ENCODE data around the gene FLNB.

FLNB gene

DNA sequence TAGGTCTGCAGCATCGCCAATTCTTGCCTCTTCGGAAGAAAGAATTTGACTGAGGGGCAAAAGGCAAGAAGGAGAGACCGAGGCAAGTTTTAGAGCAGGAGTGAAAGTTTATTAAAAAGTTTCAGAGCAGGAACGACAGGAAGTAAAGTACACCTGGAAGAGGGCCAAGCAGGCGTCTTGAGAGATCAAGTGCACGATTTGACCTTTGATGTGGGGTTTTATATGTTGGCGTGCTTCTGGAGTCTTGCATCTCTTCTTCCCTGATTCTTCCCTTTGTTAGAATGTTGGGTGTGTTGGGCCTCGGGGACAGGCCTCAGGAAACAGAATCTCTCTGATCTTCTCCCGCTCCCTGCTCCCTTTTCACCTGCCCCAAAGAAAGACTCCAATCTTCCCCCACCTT is 40.6 kb upstream of the FLNB start:
- no peak for DNase-seq (ENCODE audit: low read depth in 1 of 2, low spot score in 1 of 2)
- TF ChIP-seq JUND (IDR thresholded peaks at IDR 0.05; ENCODE audit: low read depth): no peak
- in situ Hi-C loops (cut with HindIII; ENCODE audit: low pct_unique_long_range_greater_than_20kb, low sequenced_read_pairs): no loop called here

DNA sequence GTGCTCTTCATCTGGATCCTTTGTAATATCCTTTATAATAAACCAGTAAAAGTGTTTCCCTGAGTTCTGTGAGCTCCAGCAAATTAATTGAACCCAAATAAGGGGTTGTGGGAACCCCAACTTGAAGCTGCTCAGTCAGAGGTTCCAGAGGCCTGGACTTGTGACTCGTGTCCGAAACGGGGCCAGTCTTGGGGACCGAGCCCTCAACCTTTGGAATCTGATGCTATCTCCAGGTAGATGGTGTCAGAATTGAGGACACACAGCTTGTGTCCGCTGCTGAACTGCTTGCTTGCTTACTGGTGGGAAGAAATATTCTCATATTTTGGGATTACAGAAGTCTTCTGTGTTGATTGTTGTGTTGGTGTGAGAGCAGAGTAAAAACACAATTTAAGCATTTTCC is 39.7 kb upstream of the FLNB start:
- DNase-seq (ENCODE audit: low read depth in 1 of 2, low spot score in 1 of 2): no peak
- no peak for TF ChIP-seq JUND (IDR thresholded peaks at IDR 0.05; ENCODE audit: low read depth)
- in situ Hi-C loops (cut with HindIII; ENCODE audit: low pct_unique_long_range_greater_than_20kb, low sequenced_read_pairs): no loop called here

DNA sequence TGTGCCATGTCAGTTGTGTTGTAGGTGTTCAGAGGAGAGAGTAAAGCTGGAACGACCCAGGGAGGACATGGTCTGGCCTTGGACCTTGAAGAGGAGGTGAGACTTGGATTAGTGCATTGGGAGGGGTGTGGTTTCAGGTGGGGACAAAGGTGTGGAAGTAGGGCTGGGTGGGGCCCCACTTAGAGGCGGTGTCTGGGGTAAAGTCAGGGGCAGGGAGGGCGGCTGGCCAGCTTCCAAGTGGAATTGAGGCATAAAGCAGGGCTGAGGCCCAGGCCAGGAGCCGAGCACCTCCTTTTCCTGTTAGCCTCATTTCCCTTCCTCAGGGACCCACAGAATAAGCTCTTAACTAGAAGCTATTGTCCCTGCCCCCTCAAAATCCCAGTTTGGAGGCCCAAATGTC is 36.2 kb upstream of the FLNB start:
- DNase-seq (ENCODE audit: low read depth in 1 of 2, low spot score in 1 of 2): no peak
- TF ChIP-seq JUND (IDR thresholded peaks at IDR 0.05; ENCODE audit: low read depth): no peak
- in situ Hi-C loops (cut with HindIII; ENCODE audit: low pct_unique_long_range_greater_than_20kb, low sequenced_read_pairs): no loop called here

- no peak for DNase-seq (ENCODE audit: low read depth in 1 of 2, low spot score in 1 of 2)
- in situ Hi-C loops (cut with HindIII; ENCODE audit: low pct_unique_long_range_greater_than_20kb, low sequenced_read_pairs): no loop called here
- no peak for TF ChIP-seq JUND (IDR thresholded peaks at IDR 0.05; ENCODE audit: low read depth)
Observed at GRCh38 chr3:57972531-57973111, 35.6 kb upstream of the FLNB start.

- in situ Hi-C loops (cut with HindIII; ENCODE audit: low pct_unique_long_range_greater_than_20kb, low sequenced_read_pairs): no loop called here
- TF ChIP-seq JUND (IDR thresholded peaks at IDR 0.05; ENCODE audit: low read depth): no peak
- DNase-seq (ENCODE audit: low read depth in 1 of 2, low spot score in 1 of 2): no peak
Observed at GRCh38 chr3:57973715-57974477, 34.3 kb upstream of the FLNB start.

GRCh38 chr3:57974796-57975388 is 33.3 kb upstream of the FLNB start:
- in situ Hi-C loops (cut with HindIII; ENCODE audit: low pct_unique_long_range_greater_than_20kb, low sequenced_read_pairs): no loop called here
- TF ChIP-seq JUND (IDR thresholded peaks at IDR 0.05; ENCODE audit: low read depth): no peak
- no peak for DNase-seq (ENCODE audit: low read depth in 1 of 2, low spot score in 1 of 2)

DNA sequence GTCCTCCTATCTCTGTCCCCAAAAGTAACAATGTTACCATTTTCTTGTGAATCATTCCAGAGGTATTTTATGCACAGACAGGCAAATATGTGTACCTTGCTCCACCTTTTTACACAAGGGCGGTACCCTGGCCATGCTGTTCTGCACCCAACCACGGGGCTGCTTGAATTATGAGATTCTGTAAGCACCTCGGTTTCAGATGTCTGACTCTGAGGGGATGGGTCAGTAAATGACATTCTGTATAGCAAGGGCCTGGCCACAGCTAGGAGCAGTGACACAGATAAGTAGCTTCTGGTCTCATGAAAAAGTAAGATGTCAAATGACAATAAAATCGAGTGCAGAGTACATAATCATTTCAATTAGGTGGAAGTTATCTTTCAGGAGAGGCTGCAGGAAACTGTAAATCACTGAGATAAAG is 30.4 kb upstream of the FLNB start:
- in situ Hi-C loops (cut with HindIII; ENCODE audit: low pct_unique_long_range_greater_than_20kb, low sequenced_read_pairs): no loop called here
- TF ChIP-seq JUND (IDR thresholded peaks at IDR 0.05; ENCODE audit: low read depth): no peak
- DNase-seq (ENCODE audit: low read depth in 1 of 2, low spot score in 1 of 2): no peak

GRCh38 chr3:57978316-57978715 is 29.9 kb upstream of the FLNB start:
- in situ Hi-C loops (cut with HindIII; ENCODE audit: low pct_unique_long_range_greater_than_20kb, low sequenced_read_pairs): no loop called here
- no peak for TF ChIP-seq JUND (IDR thresholded peaks at IDR 0.05; ENCODE audit: low read depth)
- no peak for DNase-seq (ENCODE audit: low read depth in 1 of 2, low spot score in 1 of 2)

- in situ Hi-C loops (cut with HindIII; ENCODE audit: low pct_unique_long_range_greater_than_20kb, low sequenced_read_pairs): no loop called here
- no peak for TF ChIP-seq JUND (IDR thresholded peaks at IDR 0.05; ENCODE audit: low read depth)
- DNase-seq (ENCODE audit: low read depth in 1 of 2, low spot score in 1 of 2): no peak
Observed at GRCh38 chr3:57980416-57980815, 27.8 kb upstream of the FLNB start.

GRCh38 chr3:57981483-57982087 is 26.6 kb upstream of the FLNB start:
- in situ Hi-C loops (cut with HindIII; ENCODE audit: low pct_unique_long_range_greater_than_20kb, low sequenced_read_pairs): no loop called here
- no peak for TF ChIP-seq JUND (IDR thresholded peaks at IDR 0.05; ENCODE audit: low read depth)
- no peak for DNase-seq (ENCODE audit: low read depth in 1 of 2, low spot score in 1 of 2)

DNA sequence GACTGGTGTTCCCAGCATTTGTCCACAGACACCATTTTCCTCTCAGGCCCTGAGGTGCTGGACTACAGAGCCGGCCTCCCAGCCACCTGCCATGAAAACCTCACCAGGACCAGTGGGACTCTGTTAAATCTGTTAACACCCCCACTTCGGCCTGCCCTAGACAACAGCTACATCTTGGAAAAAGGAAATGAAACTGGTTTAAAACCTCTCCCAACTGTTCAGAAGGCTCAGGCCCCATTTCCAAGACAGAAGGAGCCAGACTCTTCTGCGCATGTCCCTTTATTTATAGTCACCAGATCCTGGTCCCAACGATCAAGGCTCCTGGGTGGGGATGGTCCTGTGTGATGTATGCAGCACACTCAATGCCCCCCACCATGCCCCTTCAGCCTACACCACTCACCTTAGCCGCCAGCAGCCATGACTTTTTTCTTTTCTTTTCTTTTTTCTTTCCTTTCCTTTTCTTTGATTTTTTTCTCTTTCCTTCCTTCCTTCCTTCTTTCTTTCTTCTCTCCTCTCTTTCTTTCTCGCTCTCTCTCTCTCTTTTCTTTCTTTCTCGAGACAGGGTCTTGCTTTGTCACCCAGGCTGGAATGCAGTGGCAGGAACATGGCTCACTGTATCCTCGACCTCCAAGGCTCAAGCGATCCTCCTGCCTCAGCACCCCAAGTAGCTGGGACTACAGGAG is 25.5 kb upstream of the FLNB start:
- in situ Hi-C loops (cut with HindIII; ENCODE audit: low pct_unique_long_range_greater_than_20kb, low sequenced_read_pairs): no loop called here
- TF ChIP-seq JUND (IDR thresholded peaks at IDR 0.05; ENCODE audit: low read depth): no peak
- no peak for DNase-seq (ENCODE audit: low read depth in 1 of 2, low spot score in 1 of 2)

DNA sequence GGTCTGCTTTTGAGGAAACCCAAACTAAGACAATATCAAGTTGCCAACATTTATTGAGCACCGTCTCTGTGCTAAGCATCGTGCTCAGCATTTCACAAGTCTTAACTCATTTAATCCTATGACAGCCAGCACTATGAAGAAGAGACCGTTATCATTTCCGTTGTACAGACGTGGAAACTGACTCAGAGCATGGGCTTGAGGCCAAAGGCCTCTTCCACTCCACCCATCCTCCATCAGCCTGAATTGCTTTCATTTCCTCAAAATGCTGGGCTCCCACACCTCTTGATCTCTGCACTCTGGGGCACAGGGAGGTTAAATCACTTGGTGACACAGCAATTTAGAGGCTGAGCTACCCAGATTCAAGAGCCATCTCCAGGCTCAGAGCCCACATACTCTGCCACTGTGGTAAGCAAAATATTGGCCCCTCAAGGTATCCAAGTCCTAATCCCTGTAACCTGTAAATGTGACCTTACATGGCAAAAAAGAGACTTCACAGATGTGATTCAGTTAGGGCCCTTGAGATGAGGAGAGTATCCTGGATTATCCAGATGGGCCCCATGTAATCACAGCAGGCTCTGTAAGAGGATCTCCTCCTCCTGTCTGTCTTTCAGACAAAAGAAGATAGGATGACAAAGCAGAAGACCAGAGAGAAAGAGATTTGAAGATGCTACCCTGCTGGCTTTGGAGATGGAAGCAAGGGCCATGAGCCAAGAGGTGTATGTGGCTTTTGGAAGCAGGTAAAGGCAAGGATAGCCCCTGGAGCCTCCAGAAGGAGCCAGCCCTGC is 24.3 kb upstream of the FLNB start:
- TF ChIP-seq JUND (IDR thresholded peaks at IDR 0.05; ENCODE audit: low read depth): no peak
- DNase-seq (ENCODE audit: low read depth in 1 of 2, low spot score in 1 of 2): no peak
- in situ Hi-C loops (cut with HindIII; ENCODE audit: low pct_unique_long_range_greater_than_20kb, low sequenced_read_pairs): no loop called here
